ENCODE results near the gene PCDH15.

PCDH15 gene

GRCh38 chr10:54800741-54801421, at the start of gene PCDH15:
Gene PCDH15, minus strand, starts transcription at chr10:54801231. Its CDS starts 136,969 bp downstream, at chr10:54664262.
- FAIRE-seq, result no peak

- no peak for FAIRE-seq
These were observed 42.9 kb upstream of the PCDH15 start for GRCh38 chr10:54843932-54844331.

- FAIRE-seq, result no peak
These were observed 42.1 kb upstream of the PCDH15 start for GRCh38 chr10:54843085-54843646.

- FAIRE-seq, result no peak
These were observed 36.4 kb upstream of the PCDH15 start for GRCh38 chr10:54837479-54837878.

GRCh38 chr10:54833029-54833428, 32.0 kb upstream of the PCDH15 start:
- FAIRE-seq, result no peak

DNA sequence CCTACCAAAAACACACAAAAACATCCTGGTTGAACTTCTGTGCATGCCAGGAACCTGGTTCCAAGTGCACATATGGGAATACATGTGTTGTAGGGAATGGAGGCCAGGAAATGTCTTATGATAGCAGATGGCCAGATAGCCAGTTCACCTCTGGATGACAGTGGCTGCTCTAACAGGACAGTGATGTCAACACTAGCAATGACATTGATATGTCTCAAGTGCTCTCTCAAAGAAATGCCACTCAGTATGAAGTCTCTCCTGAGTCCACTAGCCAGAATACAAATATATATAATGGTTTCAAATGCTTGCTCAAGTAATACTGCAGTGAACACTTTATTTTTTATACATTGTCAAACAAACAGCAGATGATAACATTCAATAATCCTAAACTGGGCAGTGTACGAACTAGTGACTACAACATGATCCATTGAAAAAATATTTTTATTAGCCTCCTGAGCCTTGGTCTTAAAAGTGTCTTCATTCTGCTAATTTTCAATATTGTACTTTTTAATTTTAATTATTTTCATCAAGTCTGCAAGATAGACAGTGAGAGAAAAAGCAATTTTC, 26.0 kb upstream of the PCDH15 start:
- no peak for FAIRE-seq

GRCh38 chr10:54815583-54815982, 14.6 kb upstream of the PCDH15 start:
- no peak for FAIRE-seq

DNA sequence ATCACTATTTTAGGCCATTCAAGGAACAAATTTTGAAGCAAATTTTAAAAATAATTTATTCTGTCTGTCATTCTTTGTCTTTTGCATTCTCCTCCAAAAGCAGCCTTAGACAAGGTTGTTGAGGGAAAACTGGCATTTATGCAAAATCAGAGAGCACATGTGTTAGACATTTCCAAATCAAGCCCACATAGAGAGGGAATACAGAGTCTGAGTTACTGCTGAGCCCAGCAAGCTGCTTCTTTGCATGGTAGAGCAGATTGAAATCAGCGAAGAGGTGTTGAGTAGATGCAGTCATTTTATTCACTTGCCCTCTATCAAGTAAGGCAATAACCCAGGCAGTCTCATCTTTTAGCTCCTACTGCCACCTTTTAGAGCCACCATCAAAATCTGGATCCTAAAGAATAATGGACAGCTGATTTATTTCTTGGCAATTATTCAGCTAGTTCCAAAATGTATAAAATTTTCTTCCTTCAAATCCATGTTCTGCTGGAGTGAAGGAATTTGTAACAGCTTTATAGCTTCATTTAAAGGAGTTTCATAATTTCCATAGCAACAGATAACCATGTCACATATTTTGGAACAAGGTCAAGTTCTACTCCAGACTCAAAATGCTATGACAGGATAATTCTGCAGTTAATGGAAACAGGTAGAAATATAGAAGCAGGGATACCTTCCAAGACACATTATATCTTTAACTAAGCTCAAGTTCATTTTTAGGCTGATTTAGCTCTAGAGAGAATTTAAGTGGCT, 7.3 kb upstream of the PCDH15 start:
- no peak for FAIRE-seq

DNA sequence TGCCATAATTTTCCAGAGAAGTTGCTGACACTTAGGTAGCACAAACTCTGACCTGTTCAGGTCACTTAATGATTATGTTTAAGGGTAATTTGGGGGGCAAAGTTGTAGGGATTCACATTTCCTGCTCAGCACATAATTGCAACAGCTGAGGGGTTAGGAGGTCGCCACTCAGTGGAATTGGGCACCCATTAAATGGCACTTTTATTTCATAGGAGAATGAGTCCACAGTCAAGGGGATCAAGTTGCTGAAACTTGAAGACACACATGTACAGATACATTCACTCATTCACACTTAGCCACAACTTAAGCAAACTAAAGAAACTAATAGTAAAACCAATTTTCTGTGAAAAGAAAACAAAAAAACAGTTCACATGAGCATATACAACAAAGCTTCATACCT, 1.5 kb downstream of the PCDH15 start:
- no peak for FAIRE-seq

- no peak for FAIRE-seq
These were observed 3.3 kb downstream of the PCDH15 start for GRCh38 chr10:54797636-54798321.

GRCh38 chr10:54796881-54797280, 4.2 kb downstream of the PCDH15 start:
- no peak for FAIRE-seq

DNA sequence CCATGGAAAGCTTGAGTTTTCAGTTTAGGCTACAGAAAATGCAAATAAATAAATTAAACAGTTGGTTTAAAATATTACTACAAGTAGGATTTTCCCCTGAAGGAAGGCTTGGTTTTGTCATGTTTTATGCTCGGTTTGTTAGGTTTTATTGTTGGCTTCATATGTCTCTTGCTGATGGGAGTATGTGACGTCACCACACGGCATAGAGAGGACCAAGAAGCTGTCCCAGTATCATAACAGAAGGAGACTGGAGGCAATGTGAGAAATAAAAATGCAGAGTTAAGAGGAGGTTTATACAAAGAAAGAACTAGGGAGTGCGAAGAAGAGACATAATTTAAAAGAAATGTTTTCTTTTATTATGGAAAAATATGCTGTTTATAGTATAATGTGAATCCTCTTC, 24.4 kb downstream of the PCDH15 start:
- FAIRE-seq, result no peak

DNA sequence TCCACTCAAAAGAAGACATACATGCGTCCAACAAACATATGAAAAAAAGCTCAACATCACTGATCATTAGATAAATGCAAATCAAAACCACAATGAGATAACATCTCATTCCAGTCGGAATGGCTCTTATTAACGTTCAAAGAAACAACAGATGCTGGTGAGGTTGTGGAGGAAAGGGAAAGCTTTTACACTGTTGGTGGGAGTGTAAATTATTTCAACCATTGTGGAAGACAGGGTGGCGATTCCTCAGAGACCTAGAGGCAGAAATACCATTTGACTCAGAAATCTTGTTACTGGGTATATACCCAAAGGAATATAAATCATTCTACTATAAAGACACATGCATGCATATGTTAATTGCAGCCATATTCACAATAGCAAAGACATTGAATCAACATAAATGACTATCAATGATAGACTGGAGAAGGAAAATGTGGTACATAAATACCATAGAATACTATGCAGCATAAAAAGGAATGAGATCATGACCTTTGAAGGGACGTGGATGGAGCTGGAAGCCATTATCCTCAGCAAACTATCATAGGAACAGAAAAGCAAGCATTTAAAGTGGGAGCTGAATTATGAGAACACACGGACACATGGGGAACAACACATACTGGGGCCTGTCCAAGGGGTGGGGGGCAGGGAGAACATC, 28.4 kb downstream of the PCDH15 start:
- no peak for FAIRE-seq

DNA sequence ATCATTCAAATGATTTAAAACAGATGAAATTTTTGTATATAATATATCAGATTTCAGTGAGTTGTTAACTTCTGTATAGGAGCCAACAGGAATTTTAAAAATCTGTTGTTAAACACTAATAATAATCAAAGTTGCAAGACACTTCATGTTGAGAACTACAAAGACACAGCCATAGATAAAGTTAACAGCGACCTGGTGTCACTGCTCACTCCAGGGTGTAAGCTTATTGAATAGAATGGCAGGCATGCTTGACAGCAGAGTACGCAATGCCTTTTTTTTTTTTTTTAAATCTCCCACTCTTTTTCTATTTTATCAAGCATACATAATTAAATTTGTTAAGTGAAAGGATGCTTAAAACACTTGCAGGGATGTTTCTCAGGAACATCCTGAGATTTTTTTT, 32.0 kb downstream of the PCDH15 start:
- no peak for FAIRE-seq

DNA sequence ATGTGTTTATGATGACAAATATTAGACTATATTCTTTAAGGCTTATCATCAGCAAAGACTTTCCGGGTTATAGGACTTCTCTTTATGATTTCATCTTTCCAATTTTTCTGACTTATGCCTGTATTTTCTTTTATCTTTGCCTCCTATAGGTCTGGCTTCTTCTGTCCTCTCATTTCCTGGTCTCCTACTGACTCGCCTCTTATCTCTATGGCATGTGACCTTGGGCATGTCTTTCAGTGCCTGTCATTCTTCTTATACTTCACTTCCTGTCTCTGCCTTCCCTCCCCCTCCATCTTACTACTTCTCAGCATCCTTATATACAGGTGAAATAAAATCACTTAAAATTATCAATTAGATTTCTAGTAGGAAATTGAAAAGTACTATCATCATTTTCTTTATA, 42.2 kb downstream of the PCDH15 start:
- FAIRE-seq, result no peak

- no peak for FAIRE-seq
These were observed 51.4 kb downstream of the PCDH15 start for GRCh38 chr10:54749623-54750022.

DNA sequence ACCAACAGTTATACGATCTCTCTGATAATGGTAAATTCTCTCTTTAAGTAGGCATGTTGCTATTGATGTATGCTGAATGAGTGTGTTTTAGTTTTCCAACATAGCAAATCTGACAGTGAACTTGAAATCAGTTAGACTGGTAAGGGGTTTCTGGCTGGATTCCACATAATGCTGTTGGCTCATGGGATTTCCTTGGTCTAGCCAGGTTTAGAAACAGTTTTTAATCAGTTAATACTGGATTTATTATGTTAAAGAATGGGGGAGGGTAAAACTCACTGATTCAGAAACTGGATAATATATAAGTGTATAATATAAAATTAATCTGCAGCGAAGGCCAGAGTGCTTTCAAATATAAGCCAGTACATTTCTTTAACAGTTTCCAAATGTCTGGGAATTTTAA, 55.6 kb downstream of the PCDH15 start:
- FAIRE-seq, result no peak

GRCh38 chr10:54742416-54742815, 58.6 kb downstream of the PCDH15 start:
- FAIRE-seq, result no peak

GRCh38 chr10:54728511-54728910, 72.5 kb downstream of the PCDH15 start:
- FAIRE-seq, result no peak

- FAIRE-seq, result no peak
These were observed 79.0 kb downstream of the PCDH15 start for GRCh38 chr10:54722075-54722474.

- FAIRE-seq, result no peak
These were observed 90.1 kb downstream of the PCDH15 start for GRCh38 chr10:54710918-54711317.

DNA sequence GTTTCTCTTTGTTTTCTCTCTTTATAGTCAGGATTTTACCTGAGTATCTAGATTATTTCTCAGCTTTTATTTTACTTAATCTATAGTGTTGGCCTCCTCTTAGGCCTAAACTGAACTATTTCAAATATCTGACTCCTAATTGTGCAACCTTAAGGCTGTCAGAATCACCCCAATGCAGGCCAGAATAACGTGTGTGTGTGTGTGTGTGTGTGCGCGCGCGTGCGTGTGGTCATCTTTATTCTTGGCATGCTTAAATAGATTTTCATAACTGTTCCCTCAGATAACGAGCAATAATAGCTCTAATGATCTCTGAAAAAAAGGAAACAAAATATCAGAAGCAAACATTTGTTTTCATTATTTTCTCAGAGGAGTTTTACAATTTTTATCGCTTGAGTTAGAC, 92.4 kb downstream of the PCDH15 start:
- no peak for FAIRE-seq

DNA sequence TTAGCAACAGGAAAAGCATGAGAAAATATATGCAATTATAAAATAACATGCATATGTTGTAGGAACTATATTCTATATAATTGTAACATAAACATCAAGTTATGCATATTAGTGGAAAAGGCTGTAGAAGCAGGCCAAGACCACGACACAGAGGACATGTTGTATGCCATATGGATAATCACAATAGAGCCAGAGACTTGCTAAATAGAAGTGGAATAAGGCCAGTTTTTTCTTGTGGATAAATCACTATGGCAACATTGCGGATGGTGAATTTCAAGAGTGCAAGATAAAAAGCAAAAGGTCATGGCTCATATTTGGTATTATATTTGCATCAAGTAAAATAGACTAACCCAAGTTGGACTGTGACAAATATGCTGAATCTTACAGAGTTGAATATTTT, 93.0 kb downstream of the PCDH15 start:
- FAIRE-seq, result no peak

All from colon (tissue), 2 donors.